GM18526 (cell line): Measurements from ENCODE around the gene PADI1.

Experiments
- POLR2A ChIP-seq: IDR thresholded peaks from 3 replicates; pipeline ENCODE4 v1.6.1; 2011; ENCODE audit not compliant: insufficient read length; ENCODE audit errors: extremely low read depth

PADI1 gene

DNA sequence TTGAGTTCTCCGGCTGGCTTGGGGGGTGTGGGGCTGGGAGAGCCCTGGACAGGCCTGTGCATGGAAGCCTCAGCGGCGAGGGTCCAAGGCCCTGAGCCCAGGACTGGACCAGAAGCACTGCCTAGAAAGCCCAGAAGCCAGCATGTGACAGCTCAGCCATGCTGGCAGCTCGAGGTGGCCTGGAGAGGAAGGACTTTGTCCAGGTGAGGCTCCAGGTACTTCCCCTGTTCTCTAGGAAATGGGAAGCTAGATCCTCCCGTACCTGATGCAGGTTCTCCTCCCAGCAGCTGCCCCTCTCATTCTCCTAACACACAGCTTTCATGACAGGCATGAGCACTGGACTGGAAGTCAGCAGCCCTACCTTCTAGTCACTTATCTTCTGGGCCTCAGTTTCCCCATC, 50.4 kb downstream of the PADI1 start:
- no peak for TF ChIP-seq POLR2A

DNA sequence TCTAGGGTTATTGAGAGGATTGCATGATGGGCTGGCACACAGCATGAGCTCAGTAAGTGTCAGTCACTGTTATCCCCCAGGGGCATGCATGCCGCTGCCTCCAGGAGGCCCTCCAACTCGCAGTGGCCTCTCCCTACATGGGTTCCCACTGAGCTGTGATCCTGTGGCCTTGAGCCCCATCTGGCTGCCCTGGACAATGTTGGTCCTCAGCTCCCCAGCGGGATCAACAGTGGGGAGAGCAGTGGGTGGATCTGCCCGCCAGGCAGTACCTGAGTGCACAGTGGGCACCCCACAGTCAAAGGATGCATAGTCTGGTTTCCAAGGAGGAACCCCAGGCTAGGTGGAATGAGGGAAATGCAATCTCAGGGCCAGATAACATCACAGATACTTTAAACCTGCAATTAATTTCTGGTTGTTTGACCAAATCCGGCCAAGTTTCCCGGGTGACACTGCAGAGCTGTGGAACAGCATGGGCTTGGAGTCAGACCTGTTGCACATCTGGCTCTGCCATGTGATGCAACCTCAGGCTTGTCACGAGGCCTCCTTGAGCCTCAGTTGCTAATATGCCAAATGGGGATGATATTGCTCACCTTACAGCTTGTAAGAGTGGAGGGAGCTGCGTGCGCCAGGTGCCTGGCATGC, 53.3 kb downstream of the PADI1 start:
- TF ChIP-seq POLR2A = no peak

DNA sequence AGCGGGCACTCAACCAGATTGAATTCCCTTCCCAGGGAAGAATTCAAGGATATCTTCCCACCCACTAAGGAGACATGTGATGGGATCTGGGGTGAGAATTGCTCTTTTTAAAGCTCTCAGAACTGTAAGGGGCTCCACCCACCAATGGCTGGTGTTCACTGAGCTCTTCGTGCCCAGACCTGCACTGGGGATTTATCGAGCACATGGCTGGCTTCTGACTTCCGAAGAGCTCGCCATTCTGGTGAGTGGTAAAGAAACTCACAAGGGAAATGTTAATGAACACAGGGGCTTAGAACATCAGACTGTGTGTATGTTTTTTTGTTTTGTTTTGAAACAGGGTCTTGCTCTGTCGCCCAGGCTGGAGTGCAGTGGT, 53.8 kb downstream of the PADI1 start:
- no peak for TF ChIP-seq POLR2A

DNA sequence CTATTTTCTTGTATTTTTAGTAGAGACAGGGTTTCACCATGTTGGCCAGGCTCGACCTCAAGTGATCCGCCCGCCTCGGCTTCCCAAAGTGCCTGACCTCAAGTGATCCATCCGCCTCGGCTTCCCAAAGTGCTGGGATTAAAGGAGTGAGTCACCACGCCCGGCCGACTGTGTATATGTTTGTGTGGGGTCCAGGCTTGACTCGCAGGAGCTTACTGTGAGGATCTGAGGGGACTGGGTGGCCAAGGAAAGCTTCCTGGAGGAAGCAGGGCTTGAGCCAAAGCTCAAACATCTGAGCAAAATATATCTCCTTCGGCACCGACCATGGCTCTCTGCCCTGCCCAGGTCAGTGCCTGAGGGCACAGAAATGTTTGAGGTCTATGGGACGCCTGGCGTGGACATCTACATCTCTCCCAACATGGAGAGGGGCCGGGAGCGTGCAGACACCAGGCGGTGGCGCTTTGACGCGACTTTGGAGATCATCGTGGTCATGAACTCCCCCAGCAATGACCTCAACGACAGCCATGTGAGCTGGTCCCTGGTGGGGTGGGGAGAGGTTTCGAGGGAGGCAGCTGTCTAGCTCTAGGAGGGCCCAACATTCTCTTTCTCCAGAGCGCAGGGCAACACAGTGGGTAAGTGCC, 54.4 kb downstream of the PADI1 start:
- no peak for TF ChIP-seq POLR2A

DNA sequence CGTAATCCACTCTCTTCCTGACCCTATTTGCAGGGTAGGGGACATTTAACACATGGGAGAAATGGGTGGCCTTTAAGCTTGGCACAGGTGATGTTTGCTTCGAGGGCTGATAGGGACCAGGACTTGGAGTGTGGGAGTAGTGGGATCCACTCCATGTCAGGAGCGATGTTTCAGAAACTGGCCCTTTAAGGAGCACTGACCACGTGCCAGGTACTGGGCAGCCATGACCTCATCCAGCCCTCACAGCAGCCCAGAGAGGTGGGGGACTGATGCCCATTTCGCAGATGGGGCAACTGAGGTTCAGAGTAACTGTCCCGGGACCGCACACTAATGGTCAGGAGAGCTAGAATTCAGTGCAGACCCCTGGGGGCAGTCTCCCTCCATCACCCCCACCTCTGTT, 55.3 kb downstream of the PADI1 start:
- TF ChIP-seq POLR2A = no peak

DNA sequence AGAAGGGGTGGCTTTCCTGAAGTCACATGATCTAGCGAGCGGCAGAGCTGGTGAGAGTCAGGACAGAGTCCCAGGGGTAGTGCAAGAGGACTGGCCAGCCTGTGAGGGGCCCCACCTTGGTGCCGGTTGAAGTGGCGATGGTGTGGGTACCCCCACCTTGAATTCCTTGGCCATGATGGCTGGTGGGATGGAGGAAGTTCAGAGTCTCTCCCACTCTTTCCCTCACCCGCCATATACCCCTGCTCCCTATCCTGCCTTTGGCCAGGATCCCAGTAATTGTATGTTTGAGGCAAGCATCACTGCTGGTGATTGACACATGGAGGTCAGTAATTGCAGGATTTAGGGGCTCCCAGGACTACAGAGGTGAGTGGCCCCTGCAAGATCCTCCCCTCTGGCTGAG, 55.8 kb downstream of the PADI1 start:
- TF ChIP-seq POLR2A = no peak

DNA sequence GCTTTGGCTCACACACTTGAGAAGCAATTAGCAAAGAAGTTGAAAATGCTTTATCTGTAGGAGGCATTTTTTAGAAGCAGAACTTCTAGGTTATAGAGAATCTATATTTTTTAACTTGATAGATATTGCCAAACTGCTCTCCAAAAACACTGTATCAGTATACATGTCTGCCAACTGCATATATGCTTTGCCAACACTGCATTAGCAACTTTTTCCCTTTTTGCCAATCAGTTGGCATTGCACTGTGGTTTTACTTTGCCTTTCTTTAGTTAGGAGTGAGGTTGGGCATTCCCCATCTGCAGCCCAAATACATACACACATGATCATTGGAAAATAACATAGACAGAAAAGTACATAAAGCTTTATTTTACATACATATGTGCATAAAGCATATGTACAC, 59.0 kb downstream of the PADI1 start:
- TF ChIP-seq POLR2A = no peak

DNA sequence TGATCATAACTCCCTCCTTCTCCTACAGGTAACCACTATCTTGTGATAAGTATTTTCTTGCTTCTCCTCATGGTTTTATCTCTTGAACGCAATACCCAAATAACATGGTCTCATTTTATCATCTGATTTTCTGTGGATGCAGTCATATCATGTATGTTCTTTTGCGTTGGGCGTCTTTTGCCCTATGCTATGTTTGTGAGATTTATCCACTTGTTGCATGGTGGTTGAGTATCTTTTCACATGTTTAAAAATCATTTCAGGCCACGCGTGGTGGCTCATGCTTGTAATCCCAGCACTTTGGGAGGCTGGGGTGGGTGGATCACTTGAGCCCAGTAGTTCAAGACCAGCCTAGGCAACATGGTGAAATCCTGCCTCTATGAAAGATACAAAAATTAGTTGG, 59.5 kb downstream of the PADI1 start:
- no peak for TF ChIP-seq POLR2A

DNA sequence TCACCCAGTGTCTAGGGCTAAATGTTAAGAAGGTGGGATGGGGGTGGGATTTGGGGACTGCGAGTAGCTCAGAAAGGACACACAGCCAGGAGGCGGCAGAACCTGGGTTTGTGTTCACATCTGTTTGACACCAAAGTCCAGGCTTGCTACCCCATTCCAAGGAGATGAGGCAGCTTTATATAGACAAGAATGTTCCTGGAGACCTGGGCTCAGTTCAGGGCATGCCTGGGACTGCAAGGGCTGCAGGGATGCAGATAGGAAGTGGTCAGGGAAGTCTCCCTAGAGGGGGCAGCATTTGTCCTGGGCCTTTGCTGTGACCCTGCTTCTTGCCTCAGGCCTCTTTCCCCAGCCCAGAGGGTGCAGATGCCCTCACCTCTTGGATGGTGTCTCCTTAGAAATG, 60.2 kb downstream of the PADI1 start:
- TF ChIP-seq POLR2A = no peak

DNA sequence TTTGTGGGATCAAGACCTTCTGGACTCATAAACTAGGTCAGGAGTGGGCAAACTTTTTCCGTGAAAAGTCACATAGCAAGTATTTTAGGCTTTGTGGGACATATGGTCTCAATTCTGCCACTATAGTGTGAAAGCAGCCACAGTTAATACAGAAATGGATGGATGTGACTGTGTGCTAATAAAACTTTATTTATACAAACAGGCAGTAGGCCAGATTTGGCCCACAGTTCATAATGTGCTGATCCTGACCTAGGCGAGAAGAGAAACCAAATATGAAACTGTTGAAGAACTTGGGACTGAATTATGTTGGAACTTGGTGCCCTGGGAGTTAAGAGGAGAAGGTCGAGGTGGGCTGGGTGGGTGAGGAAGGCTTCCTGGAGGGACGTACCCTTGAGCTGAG, 61.0 kb downstream of the PADI1 start:
- TF ChIP-seq POLR2A = no peak

DNA sequence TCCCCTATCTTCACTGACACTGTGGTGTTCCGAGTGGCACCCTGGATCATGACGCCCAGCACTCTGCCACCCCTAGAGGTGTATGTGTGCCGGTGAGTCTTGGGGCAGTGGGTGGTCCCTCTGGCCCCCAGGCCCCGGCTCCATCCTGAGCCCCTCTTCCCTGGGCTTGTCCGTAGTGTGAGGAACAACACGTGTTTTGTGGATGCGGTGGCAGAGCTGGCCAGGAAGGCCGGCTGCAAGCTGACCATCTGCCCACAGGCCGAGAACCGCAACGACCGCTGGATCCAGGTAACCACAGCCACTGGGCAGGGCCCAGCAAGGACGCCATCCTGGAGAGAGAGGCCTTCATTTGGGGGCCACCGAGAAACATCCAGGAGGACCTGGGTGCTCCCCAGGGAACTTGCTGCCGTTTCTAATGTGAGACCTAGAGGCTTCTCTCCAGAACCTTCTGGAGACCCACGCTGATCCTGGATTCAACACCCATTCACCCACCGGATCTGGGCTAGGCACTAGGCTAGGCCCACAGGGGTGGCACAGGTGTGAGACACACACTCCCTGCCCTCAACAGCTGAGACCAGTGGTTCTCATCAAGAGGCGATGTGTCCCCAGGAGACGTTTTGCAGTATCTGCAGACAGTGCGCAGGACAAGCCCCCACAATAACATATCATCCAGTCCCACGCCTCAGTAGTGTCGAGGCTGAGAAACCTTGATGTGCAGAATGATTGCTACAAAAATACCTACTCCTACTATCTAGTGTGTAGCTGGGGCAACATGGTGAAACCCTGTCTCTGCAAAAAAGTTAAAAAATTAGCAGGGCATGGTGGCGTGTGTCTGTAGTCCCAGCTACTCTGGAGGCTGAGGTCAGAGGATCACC, 66.2 kb downstream of the PADI1 start:
- TF ChIP-seq POLR2A = no peak

DNA sequence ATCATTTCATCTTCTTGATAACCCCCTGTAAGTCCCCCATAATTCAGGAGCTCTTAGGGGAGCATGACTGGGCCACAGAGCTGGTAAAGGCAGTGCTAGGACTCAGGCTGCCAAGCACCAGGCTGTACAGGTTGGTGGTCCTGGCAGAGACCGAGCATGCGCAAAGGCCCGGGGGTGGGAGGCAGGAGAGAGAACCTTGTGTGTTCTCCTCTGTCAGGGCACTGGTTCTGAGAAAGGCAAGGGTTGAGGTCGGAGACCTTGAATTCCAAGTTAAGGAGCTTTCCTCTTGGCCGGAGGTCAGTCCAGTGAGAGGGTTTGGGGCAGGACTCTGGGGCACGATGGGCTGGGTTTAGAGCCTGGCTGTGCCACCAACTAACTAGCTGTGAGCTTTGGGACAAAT, 67.1 kb downstream of the PADI1 start:
- no peak for TF ChIP-seq POLR2A

DNA sequence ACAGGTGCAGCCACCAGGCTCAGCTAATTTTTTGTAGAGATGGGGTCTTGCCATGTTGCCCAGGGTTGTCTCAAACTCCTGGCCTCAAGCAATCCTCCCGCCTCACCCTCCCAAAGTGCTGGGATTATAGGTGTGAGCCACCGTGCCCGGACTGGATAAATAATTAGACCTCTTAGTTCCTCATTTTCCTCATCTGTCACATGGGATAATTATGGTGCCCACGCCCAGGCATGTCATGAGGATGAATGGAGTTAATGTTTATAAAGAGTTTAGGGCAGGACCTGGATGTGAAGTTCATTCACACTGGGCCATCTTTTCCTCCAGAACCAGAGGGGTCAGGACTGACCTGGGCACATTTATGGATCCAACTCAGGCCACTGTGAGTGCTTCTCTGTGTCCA, 67.7 kb downstream of the PADI1 start:
- TF ChIP-seq POLR2A = no peak

DNA sequence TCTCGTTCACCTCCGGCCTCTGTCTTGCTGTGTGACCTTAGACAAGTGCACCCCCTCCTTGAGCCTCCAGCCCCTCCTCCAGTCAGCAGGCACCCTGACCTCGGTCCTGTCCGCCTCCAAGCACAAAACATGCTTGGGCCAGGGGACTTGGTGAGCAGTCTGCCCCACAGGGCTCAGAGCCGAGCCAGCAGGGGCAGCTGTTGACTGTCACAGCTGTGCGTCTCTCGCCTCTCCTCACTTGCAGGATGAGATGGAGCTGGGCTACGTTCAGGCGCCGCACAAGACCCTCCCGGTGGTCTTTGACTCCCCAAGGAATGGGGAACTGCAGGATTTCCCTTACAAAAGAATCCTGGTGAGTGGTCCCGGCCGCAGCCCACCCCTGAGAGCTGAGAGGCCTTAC, 68.2 kb downstream of the PADI1 start:
- TF ChIP-seq POLR2A = no peak

DNA sequence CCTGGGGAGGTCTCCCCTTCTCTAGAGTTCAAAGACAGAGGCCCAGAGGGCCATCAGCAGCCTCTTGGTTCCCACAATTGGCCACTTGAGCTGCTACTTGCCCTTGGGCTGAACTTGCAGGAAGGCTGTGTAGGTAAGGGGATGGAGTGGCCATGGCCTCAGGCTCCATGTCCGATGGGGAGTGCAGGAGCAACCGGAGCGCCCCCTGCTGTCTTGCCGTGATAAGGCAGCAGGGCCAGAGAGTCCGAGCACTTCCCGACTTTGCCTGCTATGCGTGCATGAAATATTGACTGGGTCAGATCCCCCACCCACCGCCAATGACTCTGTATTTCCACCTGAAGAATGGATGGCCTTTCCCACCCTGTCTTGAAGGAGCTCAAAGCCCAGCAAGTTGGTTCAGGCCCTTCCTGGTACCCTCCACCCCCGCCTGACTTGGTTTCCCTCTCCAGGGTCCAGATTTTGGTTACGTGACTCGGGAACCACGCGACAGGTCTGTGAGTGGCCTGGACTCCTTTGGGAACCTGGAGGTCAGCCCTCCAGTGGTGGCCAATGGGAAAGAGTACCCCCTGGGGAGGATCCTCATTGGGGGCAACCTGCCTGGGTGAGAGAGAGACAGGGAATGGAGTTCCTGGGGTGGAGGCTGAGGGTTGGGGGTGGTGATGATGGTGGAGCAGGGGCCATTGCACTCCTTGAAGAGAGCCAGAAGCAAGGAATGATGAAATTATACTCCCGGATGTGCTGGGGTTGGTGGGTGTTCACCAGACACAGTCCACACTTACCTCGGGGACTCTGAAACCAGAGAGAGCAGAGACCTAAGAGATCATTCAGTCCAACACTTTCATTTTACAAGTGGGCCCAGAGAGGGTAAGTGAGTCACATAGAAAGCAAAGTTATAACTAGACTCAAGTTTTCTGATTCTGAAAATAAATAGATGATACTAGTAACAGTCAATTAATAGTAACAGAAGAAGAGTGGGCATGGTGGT, 69.5 kb downstream of the PADI1 start:
- TF ChIP-seq POLR2A = no peak
